Activated CD4-positive, alpha-beta memory T cell treated with anti-CD3 and anti-CD28 coated beads for 36 hours (primary cell): ENCODE results near the gene SCG3. TPM values are rescaled to one million over a fixed set of nuclear protein-coding genes. Genes with fewer than 3 reads are reported as not detected.

Experiments used
- CTCF ChIA-PET: fragments of 350-600 bp; sonication (Branson Sonifier 250); formaldehyde crosslinking; loops from one replicate; lab custom pipeline; 2021; ENCODE audit warnings: antibody characterized with exemption, inconsistent platforms; lab: Charles Lee
- POLR2A ChIA-PET: fragments of 350-600 bp; sonication (Branson Sonifier 250); formaldehyde crosslinking; loops from one replicate; lab custom pipeline; 2021; ENCODE audit warnings: antibody characterized with exemption; lab: Charles Lee
- DNase-seq: peaks from one replicate; pipeline ENCODE4 v3.0.0-alpha.2; 2020
- H3K27ac Mint-ChIP-seq: one replicate; pipeline ENCODE4 v1.8.0; 2021; ENCODE audit warnings: mixed read lengths
- H3K27me3 Mint-ChIP-seq: one replicate; pipeline ENCODE4 v1.8.0; 2021; ENCODE audit warnings: mixed read lengths
- H3K36me3 Mint-ChIP-seq: one replicate; pipeline ENCODE4 v1.8.0; 2021; ENCODE audit warnings: mixed read lengths
- H3K4me1 Mint-ChIP-seq: one replicate; pipeline ENCODE4 v1.8.0; 2021; ENCODE audit warnings: low read depth, mixed read lengths
- H3K4me3 Mint-ChIP-seq: one replicate; pipeline ENCODE4 v1.8.0; 2021; ENCODE audit warnings: mild to moderate bottlenecking, mixed read lengths
- H3K9me3 Mint-ChIP-seq: one replicate; pipeline ENCODE4 v1.8.0; 2021; ENCODE audit warnings: mixed read lengths
- intact Hi-C: fragments of 100-400 bp; cut with micrococcal nuclease; formaldehyde crosslinking; loops from one replicate; pipeline ENCODE4 v1.15.1; 2023
- total RNA-seq, 2 experiments: library from RNA; stranded (reverse); gene quantifications; one replicate each; pipeline ENCODE4 v1.2.3, GENCODE V29; 2021

SCG3 gene
- total RNA-seq, 2 experiments from 2014 or later = not detected

GRCh38 chr15:51735228-51736010 lies 54.1 kb downstream of the SCG3 start:
- H3K4me1 Mint-ChIP-seq = peaks cover 75% of the 10 kb centered on the region
- peak; percentile 44 for DNase-seq
- intact Hi-C loops = loop anchor here (1.0 to 10.0 kb wide), 11 partner anchors 16 to 1383 kb away; partner anchors contain the start of genes AP4E1, DMXL2, TMOD2 and TMOD3
- H3K4me3 Mint-ChIP-seq = peak overlapping the region; percentile 81
- H3K27ac Mint-ChIP-seq = peak overlapping the region; percentile 85
- no peaks in the 10 kb centered on the region for H3K27me3 Mint-ChIP-seq
- H3K36me3 Mint-ChIP-seq = peaks cover 4% of the 10 kb centered on the region
- H3K9me3 Mint-ChIP-seq = no peaks in the 10 kb centered on the region
- ChIA-PET POLR2A (interaction anchor here (0.6 to 2.4 kb wide), 6 partner anchors 17 to 272 kb away, joined by 4 to 9 read pairs (median 5); partner anchors contain the start of genes DMXL2 and TMOD3), CTCF (interaction anchor here (1.1 to 6.3 kb wide), 5 partner anchors 10 to 85 kb away, joined by 3 to 44 read pairs (median 21); no protein-coding TSS in a partner anchor)

GRCh38 chr15:51736069-51736468 lies 54.8 kb downstream of the SCG3 start:
- intact Hi-C loops = loop anchor here (1.0 to 10.0 kb wide), 10 partner anchors 15 to 1384 kb away; partner anchors contain the start of genes AP4E1, DMXL2, TMOD2 and TMOD3
- peaks cover 69% of the 10 kb centered on the region for H3K4me1 Mint-ChIP-seq
- H3K36me3 Mint-ChIP-seq = peaks cover 4% of the 10 kb centered on the region
- peak overlapping the region; percentile 81 for H3K4me3 Mint-ChIP-seq
- ChIA-PET POLR2A (interaction anchor here (0.6 to 2.4 kb wide), 7 partner anchors 16 to 485 kb away, joined by 3 to 9 read pairs (median 5); partner anchors contain the start of genes DMXL2 and TMOD3), CTCF (interaction anchor here (1.1 to 4.2 kb wide), 5 partner anchors 11 to 86 kb away, joined by 3 to 44 read pairs (median 9); no protein-coding TSS in a partner anchor)
- peak; percentile 59 for DNase-seq
- no peaks in the 10 kb centered on the region for H3K27me3 Mint-ChIP-seq
- peak overlapping the region; percentile 85 for H3K27ac Mint-ChIP-seq
- no peaks in the 10 kb centered on the region for H3K9me3 Mint-ChIP-seq

- peaks cover 2% of the 10 kb centered on the region for H3K36me3 Mint-ChIP-seq
- POLR2A ChIA-PET = interaction anchor here (0.6 to 2.4 kb wide), 11 partner anchors 11 to 484 kb away, joined by 3 to 9 read pairs (median 4); partner anchors contain the start of genes DMXL2 and TMOD3
- peak overlapping the region; percentile 85 for H3K27ac Mint-ChIP-seq
- CTCF ChIA-PET = interaction anchor here (1.1 to 4.2 kb wide), 7 partner anchors 11 to 87 kb away, joined by 3 to 44 read pairs (median 6); no protein-coding TSS in a partner anchor
- DNase-seq = peak; percentile 71
- H3K4me1 Mint-ChIP-seq = peaks cover 60% of the 10 kb centered on the region
- H3K4me3 Mint-ChIP-seq = peak overlapping the region; percentile 81
- no peaks in the 10 kb centered on the region for H3K9me3 Mint-ChIP-seq
- intact Hi-C loops = loop anchor here (1.0 to 10.0 kb wide), 10 partner anchors 14 to 1385 kb away; partner anchors contain the start of genes AP4E1, DMXL2, TMOD2 and TMOD3
- no peaks in the 10 kb centered on the region for H3K27me3 Mint-ChIP-seq
Observed at GRCh38 chr15:51736751-51737521, 55.6 kb downstream of the SCG3 start.

GRCh38 chr15:51737522-51738305 lies 56.4 kb downstream of the SCG3 start, which contains the start of gene LYSMD2:
TSS of gene LYSMD2 (minus strand) at chr15:51737655. CDS start at chr15:51737622, 33 bp downstream.
- intact Hi-C loops = loop anchor here (2.0 to 10.0 kb wide), 9 partner anchors 39 to 1385 kb away; partner anchors contain the start of genes AP4E1, DMXL2 and TMOD3
- peaks cover 52% of the 10 kb centered on the region for H3K4me1 Mint-ChIP-seq
- ChIA-PET CTCF (interaction anchor here (1.3 to 4.2 kb wide), 6 partner anchors 12 to 88 kb away, joined by 5 to 44 read pairs (median 8); no protein-coding TSS in a partner anchor), POLR2A (interaction anchor here (0.6 to 2.4 kb wide), 10 partner anchors 12 to 777 kb away, joined by 3 to 9 read pairs (median 4); partner anchors contain the start of gene DMXL2)
- peak within 1 kb of the TSS; percentile 85 for H3K27ac Mint-ChIP-seq
- peaks cover under 1% of the 10 kb centered on the region for H3K36me3 Mint-ChIP-seq
- no peaks in the 10 kb centered on the region for H3K9me3 Mint-ChIP-seq
- peak within 1 kb of the TSS; percentile 81 for H3K4me3 Mint-ChIP-seq
- DNase-seq = peak; percentile 79
- no peaks in the 10 kb centered on the region for H3K27me3 Mint-ChIP-seq

- Mint-ChIP-seq H3K27me3 (no peaks in the 10 kb centered on the region), H3K4me1 (peaks cover 44% of the 10 kb centered on the region), H3K27ac (peak overlapping the region; percentile 82), H3K4me3 (peak overlapping the region; percentile 76), H3K36me3 (no peaks in the 10 kb centered on the region), H3K9me3 (no peaks in the 10 kb centered on the region)
- intact Hi-C loops = loop anchor here (5.0 to 10.0 kb wide), 6 partner anchors 114 to 1386 kb away; partner anchors contain the start of genes AP4E1 and DMXL2
- no peak for DNase-seq
- ChIA-PET CTCF (interaction anchor here (1.3 to 4.2 kb wide), 3 partner anchors 13 to 89 kb away, joined by 6 to 44 read pairs (median 21); no protein-coding TSS in a partner anchor), POLR2A (interaction anchor here (0.6 kb wide), 1 partner anchor 777 kb away, joined by 3 read pairs; no protein-coding TSS in a partner anchor)
Observed at GRCh38 chr15:51738553-51738952, 57.2 kb downstream of the SCG3 start.

- Mint-ChIP-seq H3K36me3 (no peaks in the 10 kb centered on the region), H3K27ac (no peak overlapping the region), H3K9me3 (no peaks in the 10 kb centered on the region), H3K4me3 (no peak overlapping the region), H3K4me1 (peaks cover 39% of the 10 kb centered on the region), H3K27me3 (no peaks in the 10 kb centered on the region)
- no peak for DNase-seq
- ChIA-PET POLR2A (no interaction called here), CTCF (interaction anchor here (0.9 to 4.2 kb wide), 2 partner anchors 37 to 89 kb away, joined by 3 to 44 read pairs; no protein-coding TSS in a partner anchor)
- intact Hi-C loops = loop anchor here (5.0 to 10.0 kb wide), 6 partner anchors 114 to 1387 kb away; partner anchors contain the start of genes AP4E1 and DMXL2
Observed at GRCh38 chr15:51739061-51739712, 57.9 kb downstream of the SCG3 start.

- intact Hi-C loops = no loop called here
- no peak for DNase-seq
- Mint-ChIP-seq H3K4me1 (peaks cover 14% of the 10 kb centered on the region), H3K27me3 (peaks cover 1% of the 10 kb centered on the region), H3K27ac (no peak overlapping the region), H3K9me3 (no peaks in the 10 kb centered on the region), H3K36me3 (no peaks in the 10 kb centered on the region), H3K4me3 (no peak overlapping the region)
- ChIA-PET CTCF (interaction anchor here (0.8 to 2.1 kb wide), 5 partner anchors 10 to 140 kb away, joined by 3 to 5 read pairs (median 3); partner anchors contain the start of gene LYSMD2), POLR2A (no interaction called here)
Observed at GRCh38 chr15:51749307-51749706, 68.0 kb downstream of the SCG3 start.

- no peak overlapping the region for H3K4me3 Mint-ChIP-seq
- H3K4me1 Mint-ChIP-seq = peaks cover 14% of the 10 kb centered on the region
- no peak overlapping the region for H3K27ac Mint-ChIP-seq
- ChIA-PET CTCF (interaction anchor here (1.0 to 2.1 kb wide), 3 partner anchors 13 to 100 kb away, joined by 4 to 11 read pairs (median 5); partner anchors contain the start of gene LYSMD2), POLR2A (interaction anchor here (0.6 kb wide), 1 partner anchor 803 kb away, joined by 3 read pairs; no protein-coding TSS in a partner anchor)
- H3K36me3 Mint-ChIP-seq = no peaks in the 10 kb centered on the region
- DNase-seq = no peak
- peaks cover 1% of the 10 kb centered on the region for H3K27me3 Mint-ChIP-seq
- H3K9me3 Mint-ChIP-seq = no peaks in the 10 kb centered on the region
- intact Hi-C loops = no loop called here
Observed at GRCh38 chr15:51750186-51750585, 68.9 kb downstream of the SCG3 start.

- Mint-ChIP-seq H3K4me1 (peaks cover 16% of the 10 kb centered on the region), H3K36me3 (no peaks in the 10 kb centered on the region), H3K4me3 (peak within 1 kb of the TSS; percentile 84), H3K27me3 (peaks cover 1% of the 10 kb centered on the region), H3K27ac (no peak within 1 kb of the TSS), H3K9me3 (no peaks in the 10 kb centered on the region)
- ChIA-PET CTCF (interaction anchor here (0.6 to 2.1 kb wide), 7 partner anchors 14 to 101 kb away, joined by 3 to 11 read pairs (median 4); partner anchors contain the start of gene LYSMD2), POLR2A (no interaction called here)
- intact Hi-C loops = loop anchor here (1.0 kb wide), 1 partner anchor 15 kb away; no protein-coding TSS in a partner anchor
- DNase-seq = peak; percentile 61
Observed at GRCh38 chr15:51750792-51751696, 69.7 kb downstream of the SCG3 start, which contains the start of gene TMOD2. TSS of gene TMOD2 (plus strand) at chr15:51751597. CDS start at chr15:51766442, 14,845 bp downstream.
